Activated CD8-positive, alpha-beta memory T cell treated with anti-CD3 and anti-CD28 coated beads, Interleukin-2, amount 50 U/mL, for 4 hours (primary cell): ENCODE data around the gene ZNF554.

Experiments used
- DNase-seq: peaks from one replicate; pipeline ENCODE4 v3.0.0-alpha.2; 2020

The ZNF554 gene

DNA sequence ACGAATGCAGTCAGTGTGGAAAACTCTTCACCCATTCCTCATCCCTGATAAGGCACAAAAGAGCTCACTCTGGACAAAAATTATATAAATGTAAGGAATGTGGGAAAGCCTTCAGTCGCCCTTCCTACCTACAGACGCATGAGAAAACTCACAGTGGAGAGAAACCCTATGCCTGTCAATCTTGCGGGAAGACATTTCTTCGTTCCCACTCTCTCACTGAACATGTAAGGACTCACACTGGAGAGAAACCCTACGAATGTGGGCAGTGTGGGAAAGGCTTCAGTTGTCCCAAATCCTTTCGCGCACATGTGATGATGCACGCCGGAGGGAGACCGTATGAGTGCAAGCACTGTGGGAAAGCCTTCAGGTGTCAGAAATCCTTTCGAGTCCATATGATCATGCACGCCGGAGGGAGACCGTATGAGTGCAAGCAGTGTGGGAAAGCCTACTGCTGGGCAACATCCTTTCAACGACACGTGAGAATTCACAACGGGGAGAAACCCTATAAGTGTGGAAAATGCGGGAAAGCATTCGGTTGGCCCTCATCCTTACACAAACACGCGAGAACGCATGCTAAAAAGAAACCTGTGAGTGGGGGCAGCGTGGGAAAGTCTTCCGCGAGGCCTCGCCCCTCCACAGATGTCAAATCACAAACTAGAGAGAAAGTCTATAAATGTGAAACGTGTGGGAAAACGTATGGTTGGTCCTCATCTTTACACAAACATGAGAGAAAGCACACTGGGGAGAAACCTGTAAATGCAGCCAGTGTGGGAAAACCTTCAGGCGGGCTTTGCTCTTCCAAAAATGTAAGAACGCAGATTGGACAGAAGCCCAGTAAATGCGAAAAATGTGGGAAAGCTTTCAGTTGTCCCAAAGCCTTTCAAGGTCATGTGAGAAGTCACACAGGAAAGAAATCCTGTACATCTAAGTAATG is 58.0 kb downstream of the ZNF554 start:
- DNase-seq: no peak

DNA sequence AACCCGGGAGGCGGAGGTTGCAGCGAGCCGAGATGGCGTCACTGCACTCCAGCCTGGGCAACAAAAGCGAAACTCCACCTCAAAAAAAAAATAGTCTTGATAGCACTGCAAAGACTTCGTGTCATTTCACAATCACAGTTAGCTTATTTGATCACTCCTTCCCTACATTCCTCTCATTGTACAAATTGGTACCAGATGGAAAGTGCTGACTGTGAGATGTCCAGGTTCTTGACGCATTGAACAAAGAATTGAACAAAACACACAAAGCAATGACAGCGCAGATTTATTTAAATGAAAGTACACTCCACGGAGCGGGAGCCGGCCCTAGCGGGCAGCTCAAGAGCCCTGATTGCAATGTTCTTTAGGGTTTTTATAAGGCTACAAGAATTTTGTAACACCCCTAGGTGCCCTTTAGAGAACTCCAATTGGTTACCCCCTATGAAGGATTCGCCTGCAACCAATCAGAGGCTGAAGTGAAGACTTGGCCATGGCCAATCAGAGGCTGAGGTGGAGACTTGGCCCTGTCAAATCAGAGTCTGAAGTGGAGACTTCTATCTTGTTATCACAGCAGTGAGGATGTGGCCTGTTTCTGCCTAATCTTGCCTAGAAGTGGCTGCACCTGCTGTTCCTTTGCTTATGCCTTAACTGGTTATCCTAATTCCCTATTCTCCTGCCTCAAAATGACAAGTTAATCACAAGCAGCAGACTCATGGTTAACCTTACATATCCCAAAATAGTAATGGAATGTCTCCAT is 64.2 kb downstream of the ZNF554 start:
- DNase-seq: no peak

DNA sequence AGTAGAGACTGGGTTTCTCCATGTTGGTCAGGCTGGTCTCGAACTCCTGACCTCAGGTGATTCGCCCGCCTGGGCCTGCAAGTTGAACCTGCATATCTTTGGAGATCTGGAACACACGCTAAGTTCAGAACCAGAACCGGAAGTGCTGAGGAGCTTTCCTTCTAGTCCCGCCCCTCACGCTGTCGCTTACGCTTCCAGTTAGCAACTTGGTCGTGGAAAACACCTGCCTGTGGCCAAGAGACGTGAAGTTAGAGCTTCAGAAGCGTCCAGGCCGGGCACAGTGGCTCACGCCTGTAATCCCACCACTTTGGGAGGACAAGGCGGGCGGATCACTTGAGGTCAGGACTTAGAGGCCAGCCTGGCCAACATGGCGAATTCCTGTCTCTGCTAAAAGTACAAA is 66.1 kb downstream of the ZNF554 start:
- DNase-seq: no peak
